SIG-M5 treated with dmso at 0.1 percent for 504 hours (cell line): ENCODE data around the gene PRDM1.

Experiments
- DNase-seq: peaks from one replicate; lab custom pipeline; 2025; ENCODE audit not compliant: unreplicated experiment; lab: John Stamatoyannopoulos, UW

Gene PRDM1

DNA sequence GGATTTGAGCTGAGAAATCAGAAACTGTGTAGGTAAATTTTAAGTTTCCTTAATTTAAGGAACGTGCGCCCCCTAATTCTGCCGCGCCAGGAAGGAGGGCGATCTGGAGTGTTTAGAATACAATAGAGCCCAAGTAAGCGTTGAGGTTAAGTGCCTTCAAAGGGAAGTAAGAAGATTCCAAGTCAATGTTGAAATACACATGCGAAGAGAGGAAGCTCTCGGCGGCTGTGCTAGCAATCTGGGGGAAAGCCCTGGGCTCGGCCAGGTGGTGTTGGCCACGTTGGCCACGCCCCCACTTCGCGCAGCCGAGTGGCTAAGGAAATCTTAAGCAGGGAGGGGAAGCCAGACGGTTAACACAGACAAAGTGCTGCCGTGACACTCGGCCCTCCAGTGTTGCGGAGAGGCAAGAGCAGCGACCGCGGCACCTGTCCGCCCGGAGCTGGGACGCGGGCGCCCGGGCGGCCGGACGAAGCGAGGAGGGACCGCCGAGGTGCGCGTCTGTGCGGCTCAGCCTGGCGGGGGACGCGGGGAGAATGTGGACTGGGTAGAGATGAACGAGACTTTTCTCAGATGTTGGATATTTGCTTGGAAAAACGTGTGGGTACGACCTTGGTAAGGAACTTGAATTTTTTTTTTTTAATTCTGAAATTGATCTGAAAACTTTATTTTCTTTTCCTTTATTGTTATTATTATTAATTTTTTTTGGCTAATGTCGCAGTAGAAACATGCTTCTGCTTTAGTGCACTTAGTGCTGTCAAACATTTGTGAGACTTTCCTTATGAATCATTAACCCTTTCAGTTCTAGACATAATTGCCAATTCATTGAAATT, at the start of gene PRDM1:
Gene PRDM1 (plus strand): TSS at position 353 of the 830 bp plus-strand sequence. CDS start 218 bp downstream, at position 571.
- DNase-seq = peak; percentile 91

DNA sequence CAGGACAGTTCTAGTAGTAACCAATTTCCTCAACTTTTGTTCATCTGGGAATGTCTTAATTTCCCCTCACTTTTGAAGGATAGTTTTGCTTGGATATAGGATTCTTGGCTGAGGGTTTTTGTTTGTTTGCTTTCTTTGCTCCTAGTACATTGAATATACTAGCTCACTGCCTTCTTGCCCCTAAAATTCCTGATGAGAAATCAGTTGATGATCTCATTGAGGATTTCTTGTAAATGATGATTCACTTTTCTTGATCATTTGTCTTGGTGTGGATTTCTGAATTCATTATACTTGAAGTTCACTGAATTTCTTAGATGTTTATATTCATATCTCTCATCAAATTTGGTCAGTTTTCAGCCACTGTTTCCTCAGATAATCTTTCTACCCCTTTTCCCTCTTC, 49.1 kb upstream of the PRDM1 start:
- no peak for DNase-seq

DNA sequence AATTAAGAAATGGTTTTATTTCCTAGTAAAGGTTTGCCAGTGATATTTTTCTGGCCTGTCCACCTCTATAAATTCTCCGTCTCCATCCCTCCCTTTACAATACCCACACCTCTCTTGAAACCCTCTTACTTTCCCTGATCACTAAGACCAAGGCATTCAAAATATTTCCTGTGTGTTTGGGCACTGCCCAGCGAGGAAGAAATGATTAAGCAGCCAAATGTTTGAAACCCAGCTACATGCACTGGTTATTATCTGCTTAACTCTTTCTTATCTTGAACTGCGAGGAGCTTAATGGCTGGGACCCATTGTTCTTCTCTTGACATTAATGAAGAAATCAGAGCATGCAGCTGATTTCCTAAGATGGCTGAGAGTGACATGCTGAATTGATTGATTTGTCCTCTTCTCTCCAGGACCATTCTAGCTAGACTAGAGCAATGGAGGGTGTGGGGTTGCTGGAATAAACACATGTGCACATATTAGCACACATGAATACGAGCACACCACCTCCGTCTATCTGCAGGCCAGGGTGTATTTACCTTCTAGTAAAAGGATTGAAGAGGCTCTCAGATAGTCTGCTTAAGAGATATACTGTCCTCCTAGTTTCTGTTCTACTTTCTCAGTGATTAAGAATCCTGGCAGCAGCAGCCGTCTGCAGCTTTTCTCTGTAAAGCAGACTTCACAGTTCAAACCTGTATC, 46.1 kb upstream of the PRDM1 start:
- no peak for DNase-seq

DNA sequence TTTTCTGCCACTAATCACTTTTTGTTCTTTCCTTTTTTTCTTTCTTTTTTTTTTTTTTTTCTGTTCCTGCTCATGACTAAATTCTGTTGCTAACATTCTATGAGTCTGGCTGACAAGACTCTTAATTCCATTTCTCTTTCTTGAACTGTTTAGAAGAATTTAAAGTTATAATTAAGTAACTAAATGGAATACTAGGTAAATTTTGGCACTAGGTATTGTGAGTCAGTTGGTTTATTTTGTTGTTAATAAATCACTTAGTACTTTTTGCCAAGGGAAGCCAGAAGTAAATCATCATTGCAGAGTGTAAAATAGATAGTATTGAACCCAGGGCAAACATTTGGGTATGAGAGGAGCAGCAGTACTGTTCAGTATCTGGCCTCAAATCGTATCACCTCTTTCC, 42.0 kb upstream of the PRDM1 start:
- DNase-seq = no peak

DNA sequence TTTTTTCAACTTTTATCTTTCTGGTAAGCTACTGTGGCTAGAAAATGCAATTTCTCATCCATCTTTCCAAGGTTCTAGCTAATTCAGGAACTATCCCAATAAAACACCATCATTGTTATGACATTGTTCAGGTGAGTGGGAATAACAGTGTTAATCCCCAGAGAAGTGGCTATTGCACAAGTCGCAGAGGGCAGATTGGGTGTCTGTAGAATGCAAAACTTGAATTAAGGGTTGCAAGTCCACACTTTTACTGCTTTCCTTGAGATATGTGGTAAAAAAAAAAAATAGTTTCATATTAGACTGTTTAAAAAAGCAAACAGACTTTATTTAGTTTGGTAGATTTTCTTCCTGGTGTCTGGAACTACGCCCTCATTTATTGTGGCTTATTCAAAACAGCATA, 41.1 kb upstream of the PRDM1 start:
- no peak for DNase-seq

DNA sequence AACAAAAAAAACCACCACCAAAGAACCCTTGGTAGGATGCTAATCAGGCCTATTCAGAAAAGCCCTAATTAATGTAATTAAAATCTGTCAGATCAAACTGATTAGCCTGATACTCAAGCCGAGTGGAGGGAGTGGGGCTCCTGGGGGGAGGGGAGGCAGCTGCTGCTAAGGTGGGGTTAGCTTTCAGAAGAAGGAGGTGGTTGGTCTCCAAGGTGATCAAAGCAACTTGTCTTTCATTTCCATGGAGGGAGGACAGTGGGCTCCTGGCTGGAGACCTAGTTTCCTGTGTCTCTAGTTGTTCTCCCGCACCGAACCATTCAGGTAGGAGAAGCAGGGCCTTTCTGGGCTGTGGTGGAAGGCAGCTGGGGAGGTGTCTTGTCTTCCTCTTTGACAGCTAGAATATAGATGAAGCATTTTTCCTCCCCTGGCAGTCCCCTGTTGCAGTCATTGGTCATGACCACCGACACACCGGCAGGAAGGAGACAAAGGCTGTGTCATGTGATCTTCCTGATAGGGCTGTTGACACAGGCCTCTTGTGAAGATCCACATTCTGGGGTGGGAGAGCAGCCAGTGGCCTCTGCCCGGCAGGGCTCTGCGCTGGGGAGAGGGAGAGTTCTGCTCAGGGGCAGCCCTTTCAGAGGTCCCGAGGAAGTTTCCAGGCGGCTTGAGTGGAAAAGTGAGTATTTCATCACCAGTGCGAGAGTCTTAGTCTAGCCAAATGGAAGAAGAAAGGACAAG, 39.9 kb upstream of the PRDM1 start:
- no peak for DNase-seq

DNA sequence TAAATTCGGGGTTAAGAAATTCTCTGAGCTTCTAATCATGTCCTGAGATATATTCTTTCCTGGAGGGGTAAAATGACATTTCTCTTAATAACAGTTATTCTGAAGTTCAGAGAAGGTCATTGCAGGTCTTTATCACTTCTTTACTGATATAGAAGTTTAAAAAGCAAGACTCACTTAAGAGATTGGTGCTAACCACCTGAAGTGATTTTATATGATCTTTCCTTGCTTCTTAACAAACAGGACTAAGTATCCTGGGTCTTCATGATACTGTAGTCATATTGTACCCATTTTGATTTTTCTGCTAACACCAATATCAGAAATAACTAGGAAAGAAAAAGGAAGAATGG, 39.3 kb upstream of the PRDM1 start:
- no peak for DNase-seq

DNA sequence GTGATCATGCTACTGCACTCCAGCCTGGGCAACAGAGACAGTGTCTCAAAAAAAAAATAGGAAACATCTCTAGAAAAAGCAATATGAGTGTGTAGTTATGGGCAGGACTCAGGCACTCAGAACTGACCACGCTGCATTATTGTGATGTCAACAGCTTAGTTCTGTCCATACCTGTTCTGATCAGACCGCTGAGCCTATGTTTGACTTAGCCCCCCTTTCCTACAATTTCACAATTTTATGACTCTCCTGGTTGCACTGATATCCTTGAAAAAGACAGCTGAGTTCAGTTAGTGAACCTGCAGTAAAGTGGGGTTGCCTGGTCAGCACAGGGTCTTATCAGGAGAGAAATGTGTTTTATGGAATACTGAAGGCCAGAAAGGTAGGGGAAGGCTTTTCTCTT, 37.8 kb upstream of the PRDM1 start:
- DNase-seq = no peak

DNA sequence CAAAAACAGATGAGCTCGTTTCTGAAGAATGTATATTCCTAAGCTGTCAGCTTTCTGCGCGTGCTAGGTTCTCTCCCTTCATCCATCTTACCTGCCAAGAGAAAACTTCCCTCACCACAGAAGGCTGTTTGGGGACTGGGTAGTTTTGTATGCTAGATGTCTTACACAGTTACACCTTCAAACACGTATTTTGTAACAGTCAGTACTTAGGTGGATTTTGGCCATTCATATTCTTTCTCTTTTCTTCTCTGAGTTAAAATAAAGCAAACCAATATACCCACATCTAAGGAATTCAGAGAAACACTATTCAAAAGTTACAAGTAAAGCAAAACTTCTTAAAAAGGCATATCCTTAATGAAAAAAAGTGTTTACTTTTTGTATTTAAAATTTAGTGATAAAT, 35.6 kb upstream of the PRDM1 start:
- no peak for DNase-seq

DNA sequence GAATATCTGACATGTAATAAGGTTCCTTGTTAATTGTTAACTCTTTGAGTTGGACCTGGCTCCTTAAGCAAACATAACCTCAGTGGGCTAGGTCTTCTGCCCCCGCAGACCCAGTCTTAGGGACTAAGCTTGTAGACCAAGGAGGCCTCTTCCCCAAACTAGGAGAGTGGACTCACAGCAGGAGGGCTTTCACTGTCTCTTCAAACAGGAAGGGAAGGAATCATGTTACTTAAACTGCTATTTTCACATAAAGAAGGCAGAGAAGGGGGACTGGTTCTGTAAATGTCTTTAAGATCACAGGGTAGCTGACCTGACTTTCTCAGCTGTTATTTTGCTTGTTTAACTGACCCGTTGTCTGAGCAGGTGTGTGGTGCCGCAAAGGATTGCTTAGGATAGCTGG, 34.9 kb upstream of the PRDM1 start:
- DNase-seq = no peak

DNA sequence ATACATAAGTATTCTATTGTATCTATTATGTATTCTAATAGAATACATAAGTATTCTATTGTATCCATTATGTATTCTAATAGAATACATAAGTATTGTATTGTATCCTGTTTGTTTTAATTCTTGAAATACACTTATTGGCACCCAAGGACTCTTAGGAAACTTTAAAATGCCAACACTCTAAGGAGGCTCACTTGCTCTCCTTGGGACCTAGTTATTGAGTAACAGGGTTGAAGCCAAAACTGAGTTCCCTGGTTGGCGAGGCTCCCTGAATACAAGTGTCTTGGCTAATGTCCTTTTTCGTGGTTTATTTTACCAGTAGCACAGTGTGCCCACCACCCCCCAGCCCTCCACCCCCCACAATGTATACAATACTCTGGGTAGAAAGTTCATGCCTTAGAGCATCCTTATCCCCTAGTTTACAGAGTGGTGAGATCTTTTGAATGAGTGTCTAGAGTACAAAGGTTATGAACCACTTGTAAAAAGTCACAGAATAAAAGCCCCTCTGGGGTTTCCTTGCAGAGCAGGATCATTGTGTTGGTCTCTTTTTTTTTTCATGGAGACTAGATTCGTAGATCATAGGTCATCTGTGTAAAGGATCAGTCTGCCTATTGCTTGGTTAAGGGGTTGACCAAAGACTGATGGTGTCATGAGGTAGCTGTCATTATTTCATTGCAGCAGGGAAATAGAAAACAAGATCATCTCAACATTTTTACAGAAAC, 32.5 kb upstream of the PRDM1 start:
- no peak for DNase-seq

DNA sequence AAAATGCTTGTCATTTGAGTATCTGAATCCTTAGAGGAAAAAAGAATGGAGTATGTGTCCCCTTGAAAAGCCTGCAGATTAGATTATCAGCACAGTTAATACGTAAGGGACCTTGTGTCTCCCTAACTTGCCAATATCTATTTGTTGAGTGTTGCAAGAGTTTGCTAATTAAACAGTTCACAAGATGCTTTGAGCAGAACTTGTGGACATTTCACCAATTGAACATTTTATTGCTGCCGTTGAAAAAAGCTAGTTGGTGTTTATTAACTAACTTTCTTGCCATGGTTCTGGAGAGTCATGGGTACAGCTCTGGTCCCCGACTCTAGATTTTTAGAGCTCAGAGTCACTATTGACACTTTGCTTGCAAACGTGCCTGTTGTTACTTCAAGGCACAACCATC, 30.6 kb upstream of the PRDM1 start:
- no peak for DNase-seq

DNA sequence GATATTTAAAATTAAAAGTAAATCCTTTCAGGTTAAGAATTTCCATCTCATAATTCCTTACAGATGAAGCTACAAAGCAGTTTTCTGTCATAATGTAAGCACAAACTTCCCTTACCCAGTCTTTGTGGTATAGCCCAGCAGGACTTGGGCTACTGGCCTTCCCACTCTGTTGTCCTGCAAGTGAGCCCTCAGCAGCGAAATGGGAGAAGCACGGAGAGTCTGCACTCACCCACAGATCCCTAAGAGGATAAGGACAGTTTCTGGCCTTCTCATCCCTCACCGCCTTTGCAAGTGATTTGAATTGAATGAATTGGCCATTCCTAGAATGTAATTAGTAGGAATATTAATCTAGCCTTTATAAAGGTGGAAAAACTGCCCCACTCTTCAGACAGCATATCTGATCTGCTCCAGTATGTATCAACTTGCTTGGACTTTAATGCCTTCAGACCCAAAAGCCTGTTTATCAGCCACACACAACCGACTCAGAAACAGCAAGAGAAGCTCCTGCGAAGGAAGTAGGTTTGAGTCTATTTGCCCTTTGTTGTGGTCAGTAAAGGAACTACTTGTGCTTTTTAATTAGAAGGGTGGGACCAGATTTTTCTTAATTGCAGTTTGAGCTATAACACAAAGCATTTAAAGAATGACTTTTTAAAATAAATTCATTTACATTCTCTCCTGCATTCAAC, 29.9 kb upstream of the PRDM1 start:
- DNase-seq = no peak

DNA sequence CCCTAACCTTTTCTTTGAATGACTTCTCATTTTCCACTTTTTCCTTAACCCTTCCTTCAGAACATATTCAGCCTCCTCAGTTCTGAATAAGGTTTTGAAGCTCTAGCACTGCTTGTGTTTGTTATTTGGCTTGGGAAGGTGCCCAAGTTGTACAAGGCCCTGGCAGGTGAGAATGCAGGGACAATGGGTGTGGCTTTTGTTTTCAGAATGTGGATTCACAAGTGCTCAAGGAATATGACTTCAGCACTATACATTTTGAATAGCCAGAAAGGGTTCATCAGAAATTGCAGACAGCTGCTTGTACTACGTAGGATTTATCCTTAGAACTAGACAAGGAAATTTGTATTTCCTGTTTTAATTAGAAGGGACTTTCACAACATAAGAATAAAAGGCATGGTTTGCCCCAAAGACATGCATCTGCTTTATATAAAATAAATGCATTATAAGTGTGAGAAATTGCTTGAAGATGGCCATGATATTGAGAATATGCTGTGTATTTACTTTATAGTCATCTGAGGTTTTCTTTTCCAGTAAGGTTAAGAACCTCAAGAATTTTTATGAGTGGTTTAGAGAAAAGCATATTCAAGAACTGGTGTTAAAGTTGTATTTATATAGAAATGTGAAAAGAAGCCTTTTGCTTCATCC, 29.3 kb upstream of the PRDM1 start:
- DNase-seq = no peak

DNA sequence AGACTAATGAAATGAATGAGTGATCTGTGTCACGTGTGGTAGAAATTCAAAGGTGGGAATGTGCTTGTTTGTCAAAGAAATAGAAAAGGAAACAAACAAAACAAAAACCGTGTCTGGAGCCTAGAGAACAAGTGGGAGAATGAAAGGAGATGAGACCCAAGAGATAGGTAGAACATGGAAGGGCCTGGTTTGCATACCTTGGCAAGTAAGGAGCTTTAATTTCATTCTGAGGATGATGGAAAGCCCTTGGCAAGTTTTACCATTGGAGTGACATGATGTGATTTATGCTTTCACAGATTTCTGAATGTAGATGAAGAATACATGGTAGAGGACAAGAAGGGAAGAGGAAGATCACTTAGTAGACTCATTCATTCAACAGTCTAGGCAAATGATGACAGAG, 26.8 kb upstream of the PRDM1 start:
- no peak for DNase-seq

DNA sequence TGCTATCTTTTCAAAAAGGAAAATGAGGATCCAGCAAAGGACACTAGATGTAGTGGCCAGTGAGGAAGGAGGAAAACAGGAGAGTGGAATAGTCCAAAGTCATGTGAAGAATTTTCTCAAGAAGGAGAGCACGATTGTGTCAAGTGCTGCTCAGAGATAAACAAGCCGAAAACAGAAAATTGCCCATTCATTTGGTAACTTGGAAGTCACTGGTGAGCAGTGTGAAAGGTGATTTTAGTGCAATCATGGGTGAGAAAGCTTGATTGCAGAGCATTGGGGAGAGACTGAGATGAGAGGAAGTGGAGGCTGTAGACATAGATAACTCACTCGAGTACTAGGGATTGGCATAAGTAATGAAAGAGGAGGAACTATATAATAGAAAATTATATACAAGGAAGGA, 26.0 kb upstream of the PRDM1 start:
- no peak for DNase-seq

DNA sequence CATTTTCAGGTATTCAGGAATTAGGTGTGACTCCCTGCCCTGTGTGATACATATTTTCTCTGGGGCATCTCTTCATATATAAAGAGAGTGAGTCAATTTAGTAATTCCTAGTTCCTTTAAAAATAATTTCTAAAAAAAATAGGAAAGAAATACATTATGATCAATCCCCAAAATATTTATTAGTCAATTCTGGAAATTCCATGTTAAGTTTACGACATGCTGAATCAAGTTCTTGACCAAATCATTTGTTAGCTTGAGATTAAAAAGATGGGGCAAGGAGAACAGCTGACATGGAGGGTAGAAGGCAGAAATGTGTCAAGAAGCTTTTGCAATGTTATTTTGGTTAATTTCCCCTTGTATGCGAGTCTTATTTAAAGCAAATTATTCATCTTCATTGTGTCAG, 22.7 kb upstream of the PRDM1 start:
- DNase-seq = no peak

DNA sequence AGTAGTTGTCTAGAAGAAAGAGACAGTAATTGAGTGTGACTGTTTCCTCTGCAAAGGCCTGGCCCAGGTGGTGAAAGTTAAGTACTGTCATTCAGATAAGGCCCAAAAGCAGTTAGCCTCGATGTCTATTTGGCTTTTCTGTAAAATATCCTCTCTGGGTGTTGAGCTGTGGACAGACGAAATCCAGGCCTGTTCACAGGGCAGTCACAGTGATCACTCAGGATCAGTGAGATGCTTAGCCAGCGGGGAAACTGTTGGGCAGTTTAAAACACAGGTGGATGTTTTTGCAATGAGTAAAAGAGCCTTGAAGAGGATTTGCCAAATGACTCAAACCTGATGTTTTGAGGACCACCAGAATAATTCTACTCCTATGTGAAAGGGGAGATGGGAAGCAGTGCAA, 22.0 kb upstream of the PRDM1 start:
- DNase-seq = no peak

DNA sequence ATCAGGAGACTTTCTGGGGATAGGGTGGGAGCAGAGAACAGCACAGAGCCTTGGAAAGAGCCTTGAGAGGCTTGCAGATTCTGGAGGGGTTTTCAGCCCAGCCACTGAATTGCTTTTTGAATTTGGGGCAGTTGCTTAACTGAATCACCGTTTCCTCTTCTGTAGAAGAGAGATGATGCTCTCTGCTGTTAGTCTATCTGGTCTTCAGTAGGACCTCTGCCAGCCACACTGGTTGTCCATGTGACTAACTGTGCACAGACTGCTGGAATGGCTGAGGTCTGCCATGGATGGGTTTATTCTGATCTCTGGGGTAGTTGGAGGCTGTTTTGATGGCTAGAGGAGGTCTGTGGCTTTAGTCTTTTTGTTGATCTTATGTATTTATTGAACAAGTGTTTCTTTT, 21.4 kb upstream of the PRDM1 start:
- no peak for DNase-seq

DNA sequence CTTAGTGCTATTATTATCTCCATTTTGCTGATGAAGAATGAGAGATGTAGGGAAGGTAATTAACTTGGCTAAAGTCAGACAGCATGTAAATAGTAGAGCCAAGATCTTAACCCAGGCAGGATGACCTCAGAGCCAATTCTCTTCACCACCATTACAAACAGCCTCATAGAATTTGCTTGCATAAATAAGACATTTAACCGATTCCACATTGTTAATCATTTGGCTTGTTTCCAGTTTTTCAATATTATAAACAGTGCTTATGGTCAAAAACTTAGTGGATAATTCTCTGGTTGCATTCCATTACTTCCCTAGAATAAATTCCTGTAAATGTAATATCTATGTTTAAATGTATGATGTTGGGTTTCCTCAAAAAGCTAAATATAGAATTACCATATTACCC, 19.1 kb upstream of the PRDM1 start:
- no peak for DNase-seq
